Lower leg skin (tissue), 3 donors: ENCODE data around the gene NCOA4.

ENCODE experiments used
- POLR2A ChIP-seq, 2 donors: fragments of 450-650 bp; IDR thresholded peaks; one replicate each; pipeline ENCODE4 v1.6.1; 2016 to 2017; ENCODE audit warnings: antibody characterized with exemption in 2 of 2, mild to moderate bottlenecking in 1 of 2, moderate library complexity in 1 of 2
- TF ChIP-seq, protein P1 (sequence below), 3 donors: fragments of 450-650 bp; IDR thresholded peaks; one replicate each; pipeline ENCODE4 v1.5.1; 2016; ENCODE audit warnings: antibody characterized with exemption in 3 of 3, mild to moderate bottlenecking in 3 of 3, moderate library complexity in 2 of 3

DNA sequence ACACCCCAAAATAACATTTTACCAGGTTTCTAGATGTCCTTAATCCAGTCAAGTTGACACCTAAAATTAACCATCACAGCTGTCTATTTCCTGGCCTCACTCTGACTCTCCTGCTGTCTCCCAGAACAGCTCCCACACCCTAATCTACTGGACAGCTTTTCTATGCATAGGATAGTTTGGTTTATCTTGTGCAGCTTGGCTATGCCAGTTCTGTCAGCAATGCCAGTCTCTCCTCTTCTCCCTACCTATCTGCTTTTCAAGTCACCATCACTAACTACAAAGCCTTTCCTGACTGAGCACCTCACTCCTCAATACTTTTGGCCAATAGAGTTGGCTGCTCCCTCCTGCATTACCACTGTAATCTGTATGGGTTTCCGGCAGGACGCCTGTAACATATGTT, 5.0 kb downstream of the NCOA4 start:
- TF ChIP-seq, protein P1, sequence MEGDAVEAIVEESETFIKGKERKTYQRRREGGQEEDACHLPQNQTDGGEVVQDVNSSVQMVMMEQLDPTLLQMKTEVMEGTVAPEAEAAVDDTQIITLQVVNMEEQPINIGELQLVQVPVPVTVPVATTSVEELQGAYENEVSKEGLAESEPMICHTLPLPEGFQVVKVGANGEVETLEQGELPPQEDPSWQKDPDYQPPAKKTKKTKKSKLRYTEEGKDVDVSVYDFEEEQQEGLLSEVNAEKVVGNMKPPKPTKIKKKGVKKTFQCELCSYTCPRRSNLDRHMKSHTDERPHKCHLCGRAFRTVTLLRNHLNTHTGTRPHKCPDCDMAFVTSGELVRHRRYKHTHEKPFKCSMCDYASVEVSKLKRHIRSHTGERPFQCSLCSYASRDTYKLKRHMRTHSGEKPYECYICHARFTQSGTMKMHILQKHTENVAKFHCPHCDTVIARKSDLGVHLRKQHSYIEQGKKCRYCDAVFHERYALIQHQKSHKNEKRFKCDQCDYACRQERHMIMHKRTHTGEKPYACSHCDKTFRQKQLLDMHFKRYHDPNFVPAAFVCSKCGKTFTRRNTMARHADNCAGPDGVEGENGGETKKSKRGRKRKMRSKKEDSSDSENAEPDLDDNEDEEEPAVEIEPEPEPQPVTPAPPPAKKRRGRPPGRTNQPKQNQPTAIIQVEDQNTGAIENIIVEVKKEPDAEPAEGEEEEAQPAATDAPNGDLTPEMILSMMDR (IDR thresholded peaks at IDR 0.05): no peak
- TF ChIP-seq POLR2A (IDR thresholded peaks at IDR 0.05): no peak
